Stomach (tissue), 9 donors: Measurements from ENCODE around the gene AP4M1. TPM values are rescaled to one million over a fixed set of nuclear protein-coding genes. Genes with fewer than 3 reads are reported as not detected.

ENCODE experiments used
- DNase-seq, 2 donors: peaks; one replicate each; pipeline versions ENCODE4 v3.0.0 to v3.0.0-alpha.2; 2013 to 2019
- H3K27ac ChIP-seq, 5 donors: fragments of 200-600 bp in 4 of 5; sonication (generic) in 4 of 5; one replicate each; pipeline ENCODE4 v1.5.1; 2013 to 2019; ENCODE audit warnings: mild to moderate bottlenecking in 1 of 5, moderate library complexity in 1 of 5
- H3K27me3 ChIP-seq, 3 donors: fragments of 200-600 bp; sonication (generic); one replicate each; pipeline ENCODE4 v1.5.1; 2017 to 2019; ENCODE audit warnings: mixed run types in 1 of 3
- H3K36me3 ChIP-seq, 4 donors: fragments of 200-600 bp; sonication (generic); 1 replicate in 3 of 4; 2 replicates in 1 of 4; pipeline ENCODE4 v1.5.1; 2016 to 2019
- H3K4me1 ChIP-seq, 4 donors: fragments of 200-600 bp; sonication (generic); one replicate each; pipeline ENCODE4 v1.5.1; 2016 to 2019
- H3K4me3 ChIP-seq, 4 donors: fragments of 200-600 bp; sonication (generic) in 3 of 4; one replicate each; pipeline ENCODE4 v1.5.1; 2016 to 2019; ENCODE audit warnings: mild to moderate bottlenecking in 1 of 4
- H3K9me3 ChIP-seq, 4 donors: fragments of 200-600 bp; sonication (generic); one replicate each; pipeline ENCODE4 v1.5.1; 2016 to 2019
- CTCF ChIP-seq, 7 experiments: fragments of 450-650 bp in 4 of 7; fragments of 200-600 bp in 3 of 7; sonication (generic) in 3 of 7; IDR thresholded peaks; one replicate each; pipeline ENCODE4 v1.5.1; 2016 to 2019; ENCODE audit warnings: antibody characterized with exemption in 7 of 7, control low read depth in 2 of 7, mild to moderate bottlenecking in 1 of 7
- EP300 ChIP-seq: sonication (generic); formaldehyde crosslinking; IDR thresholded peaks from one replicate; pipeline ENCODE4 v1.6.1; 2017; ENCODE audit warnings: antibody characterized with exemption
- POLR2A ChIP-seq, 4 donors: fragments of 450-650 bp; IDR thresholded peaks; one replicate each; pipeline ENCODE4 v1.6.1; 2016; ENCODE audit warnings: antibody characterized with exemption in 4 of 4, control low read depth in 2 of 4, mild to moderate bottlenecking in 1 of 4, moderate library complexity in 1 of 4
- POLR2AphosphoS5 ChIP-seq, 3 donors: sonication (generic); formaldehyde crosslinking; IDR thresholded peaks; one replicate each; pipeline ENCODE4 v1.6.1; 2016; ENCODE audit warnings: antibody characterized with exemption in 3 of 3
- WGBS, 5 donors: extraction: QIAGEN DNeasy Blood & Tissue Kit in 3 of 5; methylation state at CpG; one replicate each; pipeline versions ENCODE4 v1.1.5 to v1.1.7; 2013 to 2018; 5-methylcytosine and 5-hydroxymethylcytosine counted together
- intact Hi-C: fragments of 100-400 bp; cut with DNase I; formaldehyde crosslinking; loops from one replicate; pipeline ENCODE4 v1.15.1; 2023; ENCODE audit warnings: low total_unique reads
- polyA plus RNA-seq, 3 donors: library from polyadenylated mRNA; stranded (reverse); fragments of 200-250 nt; gene quantifications; one replicate each; pipeline ENCODE4 v1.2.3, GENCODE V29; 2013
- total RNA-seq, 5 donors: library from RNA; depleted of rRNA; stranded (reverse); fragments of >200 nt; gene quantifications; one replicate each; pipeline versions ENCODE4 v1.1.0 to v1.2.3, GENCODE V29; 2014 to 2016
- donor health status: healthy with polysubstance abuse.
- donor health status: Bipolar disorder and iron deficiency.
- donor health status: healthy.

AP4M1 gene
- total and polyA plus RNA-seq, 8 donors, result 8.4 to 103 (median 20.5) TPM

- 93 to 100% (median 96%) methylated on average over 4 of the region's 4 CpGs for WGBS, 5 donors
- intact Hi-C loops, result no loop called here
- peaks cover 6 to 19% (median 14%) of the 10 kb centered on the region in 4 donors for H3K4me1 ChIP-seq
Observed at GRCh38 chr7:100105534-100105933, 4.1 kb downstream of the AP4M1 start.

GRCh38 chr7:100106633-100107032 lies 5.2 kb downstream of the AP4M1 start:
- TF ChIP-seq EP300 (no peak), POLR2AphosphoS5 (IDR thresholded peaks at IDR 0.05) (no peak), CTCF (IDR thresholded peaks at IDR 0.05) (no peak), POLR2A (IDR thresholded peaks at IDR 0.05) (no peak)
- Histone ChIP-seq H3K36me3 (peaks cover 58 to 90% (median 86%) of the 10 kb centered on the region in 4 donors), H3K9me3 (no peaks in the 10 kb centered on the region), H3K4me1 (peaks cover 6 to 14% (median 11%) of the 10 kb centered on the region in 4 donors), H3K27ac (no peak overlapping the region), H3K27me3 (no peaks in the 10 kb centered on the region), H3K4me3 (no peak overlapping the region)
- WGBS, 5 donors, result 81 to 86% (median 83%) methylated on average over 17 of the region's 17 CpGs
- no peak for DNase-seq
- intact Hi-C loops, result no loop called here

More at GRCh38 chr7:100105534-100105933, 4.1 kb downstream of the AP4M1 start:
- Histone ChIP-seq H3K9me3 (no peaks in the 10 kb centered on the region), H3K27ac (no peak overlapping the region), H3K4me3 (no peak overlapping the region), H3K27me3 (no peaks in the 10 kb centered on the region), H3K36me3 (peaks cover 53 to 79% (median 75%) of the 10 kb centered on the region in 4 donors)
- no peak for DNase-seq
- no peak for TF ChIP-seq POLR2AphosphoS5 (IDR thresholded peaks at IDR 0.05)
- no peak for TF ChIP-seq CTCF (IDR thresholded peaks at IDR 0.05)
- no peak for TF ChIP-seq EP300
- no peak for TF ChIP-seq POLR2A (IDR thresholded peaks at IDR 0.05)

- H3K9me3 ChIP-seq, result no peaks in the 10 kb centered on the region
- intact Hi-C loops, result no loop called here
- H3K27ac ChIP-seq, result no peak overlapping the region
- no peak overlapping the region for H3K4me3 ChIP-seq
- H3K27me3 ChIP-seq, result no peaks in the 10 kb centered on the region
- DNase-seq, result no peak
- peaks cover 64 to 96% (median 92%) of the 10 kb centered on the region in 4 donors for H3K36me3 ChIP-seq
- peaks cover 5 to 12% (median 6%) of the 10 kb centered on the region in 4 donors for H3K4me1 ChIP-seq
- WGBS, 5 donors, result 82 to 89% (median 84%) methylated on average over 24 to 25 of the region's 25 CpGs
- TF ChIP-seq EP300 (no peak), POLR2A (IDR thresholded peaks at IDR 0.05) (no peak), CTCF (IDR thresholded peaks at IDR 0.05) (no peak), POLR2AphosphoS5 (IDR thresholded peaks at IDR 0.05) (no peak)
Observed at GRCh38 chr7:100107125-100107737, 5.8 kb downstream of the AP4M1 start.

- intact Hi-C loops, result no loop called here
- Histone ChIP-seq H3K4me1 (peaks cover 0 to 5% (median 0%) of the 10 kb centered on the region in 4 donors), H3K9me3 (no peaks in the 10 kb centered on the region), H3K27me3 (no peaks in the 10 kb centered on the region), H3K36me3 (peaks cover 70 to 100% (median 99%) of the 10 kb centered on the region in 4 donors), H3K4me3 (no peak overlapping the region), H3K27ac (no peak overlapping the region)
- no peak for TF ChIP-seq EP300
- no peak for TF ChIP-seq CTCF (IDR thresholded peaks at IDR 0.05)
- no peak for TF ChIP-seq POLR2A (IDR thresholded peaks at IDR 0.05)
- TF ChIP-seq POLR2AphosphoS5 (IDR thresholded peaks at IDR 0.05), result no peak
- 68 to 88% (median 85%) methylated on average over 11 of the region's 11 CpGs for WGBS, 5 donors
- no peak for DNase-seq
Observed at GRCh38 chr7:100107890-100108289, 6.4 kb downstream of the AP4M1 start.
